HG03457 (cell line): ENCODE data around the gene DMWD.

ENCODE experiments used
- ATAC-seq: cut with Tn5 transposase; IDR thresholded peaks from one replicate; pipeline ENCODE4 v1.9.1; 2021; ENCODE audit warnings: moderate number of reproducible peaks; ENCODE audit not compliant: unreplicated experiment

Gene DMWD

GRCh38 chr19:45771311-45771933 lies 21.2 kb downstream of the DMWD start:
- ATAC-seq: no peak

- peak; percentile 31 for ATAC-seq
These were observed 22.2 kb downstream of the DMWD start for GRCh38 chr19:45770192-45771101.

GRCh38 chr19:45769821-45770191 lies 22.8 kb downstream of the DMWD start:
- no peak for ATAC-seq

GRCh38 chr19:45768984-45769782 lies 23.5 kb downstream of the DMWD start, which contains the start of gene SIX5:
SIX5 (minus strand) TSS chr19:45769252; CDS start chr19:45768844, 408 bp downstream.
- peak; percentile 46 for ATAC-seq

GRCh38 chr19:45768655-45768983 lies 24.0 kb downstream of the DMWD start:
- ATAC-seq: no peak

- no peak for ATAC-seq
These were observed 24.6 kb downstream of the DMWD start for GRCh38 chr19:45767881-45768654.

- ATAC-seq: no peak
These were observed 25.2 kb downstream of the DMWD start for GRCh38 chr19:45767410-45767880.

GRCh38 chr19:45766869-45767346 lies 25.7 kb downstream of the DMWD start:
- ATAC-seq: no peak

GRCh38 chr19:45766296-45766868 lies 26.3 kb downstream of the DMWD start:
- ATAC-seq: no peak

- no peak for ATAC-seq
These were observed 26.8 kb downstream of the DMWD start for GRCh38 chr19:45765702-45766295.

- ATAC-seq: no peak
These were observed 27.5 kb downstream of the DMWD start for GRCh38 chr19:45764945-45765701.

- no peak for ATAC-seq
These were observed 28.2 kb downstream of the DMWD start for GRCh38 chr19:45764475-45764874.

GRCh38 chr19:45763691-45764294 lies 28.9 kb downstream of the DMWD start:
- no peak for ATAC-seq

- ATAC-seq: no peak
These were observed 29.6 kb downstream of the DMWD start for GRCh38 chr19:45762870-45763631.

GRCh38 chr19:45761714-45762113 lies 30.9 kb downstream of the DMWD start:
- ATAC-seq: no peak

- ATAC-seq: no peak
These were observed 33.7 kb downstream of the DMWD start for GRCh38 chr19:45758921-45759320.

- no peak for ATAC-seq
These were observed 35.0 kb downstream of the DMWD start for GRCh38 chr19:45757695-45758094.

GRCh38 chr19:45754323-45754722 lies 38.3 kb downstream of the DMWD start:
- ATAC-seq: no peak
